ENCODE data around the gene PSMD8. TPM values are rescaled to one million over a fixed set of nuclear protein-coding genes. Genes with fewer than 3 reads are reported as not detected.

PSMD8 gene
- total RNA-seq: 100 to 1,000 TPM in 1 of 4 donors, 10 to 100 TPM in 3; 28.1 to 171 (median 78.5) TPM

GRCh38 chr19:38374332-38375097 is at the start of gene PSMD8:
PSMD8 (plus strand) TSS chr19:38374571; CDS start chr19:38374602, 31 bp downstream.
- H3K27me3 ChIP-seq: no peaks in the 10 kb centered on the region
- intact Hi-C loops (cut with DNase I; ENCODE audit: low total_unique reads): no loop called here
- peaks cover 11 to 28% (median 16%) of the 10 kb centered on the region in 4 donors for H3K4me1 ChIP-seq
- TF ChIP-seq EP300 (IDR thresholded peaks at IDR 0.05; ENCODE audit: low read depth): peak; percentile 72
- peak; percentile 92 to 97 (median 95) for TF ChIP-seq POLR2AphosphoS5 (IDR thresholded peaks at IDR 0.05)
- peak in 1 of 5 experiments; percentile 18 for TF ChIP-seq CTCF (IDR thresholded peaks at IDR 0.05)
- TF ChIP-seq POLR2A (IDR thresholded peaks at IDR 0.05): peak; percentile 95
- H3K27ac ChIP-seq: peak within 1 kb of the TSS; percentile 85 to 92 (median 88)
- H3K4me3 ChIP-seq: peak within 1 kb of the TSS; percentile 66 to 82 (median 74)
- H3K9me3 ChIP-seq: no peaks in the 10 kb centered on the region
- WGBS, 2 donors (ENCODE audit: low coverage in 1 of 2): 0 to 1% methylated on average over 4 to 40 of the region's 65 CpGs
- peaks cover 0 to 6% (median 0%) of the 10 kb centered on the region in 4 donors for H3K36me3 ChIP-seq
- peak; percentile 99 for DNase-seq
- in situ Hi-C loops (cut with MboI; ENCODE audit: low pct_ligation_motif_present in 1 of 4, low pct_unique_long_range_greater_than_20kb in 1 of 4, low sequenced_read_pairs in 3 of 4): no loop called here

- Histone ChIP-seq H3K4me3 (no peak overlapping the region), H3K27ac (no peak overlapping the region), H3K27me3 (no peaks in the 10 kb centered on the region), H3K36me3 (peaks cover 0 to 16% (median 10%) of the 10 kb centered on the region in 4 donors), H3K9me3 (no peaks in the 10 kb centered on the region), H3K4me1 (peaks cover 0 to 9% (median 0%) of the 10 kb centered on the region in 4 donors)
- intact Hi-C loops (cut with DNase I; ENCODE audit: low total_unique reads): no loop called here
- no peak for DNase-seq
- in situ Hi-C loops (cut with MboI; ENCODE audit: low pct_ligation_motif_present in 1 of 4, low pct_unique_long_range_greater_than_20kb in 1 of 4, low sequenced_read_pairs in 3 of 4): loop anchor here (10.0 to 25.0 kb wide), 3 partner anchors 82 to 439 kb away; partner anchors contain the start of genes SIPA1L3 (in 3 of the 4) and WDR87 (in 3 of the 4)
- TF ChIP-seq EP300 (IDR thresholded peaks at IDR 0.05; ENCODE audit: low read depth): no peak
- TF ChIP-seq POLR2A (IDR thresholded peaks at IDR 0.05): no peak
- TF ChIP-seq CTCF (IDR thresholded peaks at IDR 0.05): no peak
- TF ChIP-seq POLR2AphosphoS5 (IDR thresholded peaks at IDR 0.05): no peak
- WGBS, 2 donors (ENCODE audit: low coverage in 1 of 2): 95% methylated on average over 21 of the region's 22 CpGs; no CpG with 5 or more reads in 1 of the 2 donors
Observed at GRCh38 chr19:38326591-38326990, 47.8 kb upstream of the PSMD8 start.

- Histone ChIP-seq H3K36me3 (peaks cover 0 to 16% (median 10%) of the 10 kb centered on the region in 4 donors), H3K27ac (no peak overlapping the region), H3K9me3 (no peaks in the 10 kb centered on the region), H3K27me3 (no peaks in the 10 kb centered on the region), H3K4me1 (no peaks in the 10 kb centered on the region), H3K4me3 (no peak overlapping the region)
- no peak for DNase-seq
- TF ChIP-seq EP300 (IDR thresholded peaks at IDR 0.05; ENCODE audit: low read depth): no peak
- no peak for TF ChIP-seq POLR2AphosphoS5 (IDR thresholded peaks at IDR 0.05)
- no peak for TF ChIP-seq CTCF (IDR thresholded peaks at IDR 0.05)
- TF ChIP-seq POLR2A (IDR thresholded peaks at IDR 0.05): no peak
- in situ Hi-C loops (cut with MboI; ENCODE audit: low pct_ligation_motif_present in 1 of 4, low pct_unique_long_range_greater_than_20kb in 1 of 4, low sequenced_read_pairs in 3 of 4): loop anchor here (5.0 to 25.0 kb wide), 4 partner anchors 85 to 442 kb away; partner anchors contain the start of genes SIPA1L3 (in 3 of the 4) and WDR87 (in 3 of the 4)
- 88% methylated on average over 7 of the region's 7 CpGs; no CpG with 5 or more reads in 1 of the 2 donors for WGBS, 2 donors (ENCODE audit: low coverage in 1 of 2)
- intact Hi-C loops (cut with DNase I; ENCODE audit: low total_unique reads): no loop called here
Observed at GRCh38 chr19:38329651-38330050, 44.7 kb upstream of the PSMD8 start.

- H3K27ac ChIP-seq: no peak overlapping the region
- TF ChIP-seq EP300 (IDR thresholded peaks at IDR 0.05; ENCODE audit: low read depth) (no peak), POLR2AphosphoS5 (IDR thresholded peaks at IDR 0.05) (no peak), POLR2A (IDR thresholded peaks at IDR 0.05) (no peak), CTCF (IDR thresholded peaks at IDR 0.05) (no peak)
- in situ Hi-C loops (cut with MboI; ENCODE audit: low pct_ligation_motif_present in 1 of 4, low pct_unique_long_range_greater_than_20kb in 1 of 4, low sequenced_read_pairs in 3 of 4) (loop anchor here (5.0 to 25.0 kb wide), 3 partner anchors 89 to 444 kb away; partner anchors contain the start of genes SIPA1L3 (in 3 of the 4) and WDR87 (in 3 of the 4)), intact Hi-C loops (cut with DNase I; ENCODE audit: low total_unique reads) (loop anchor here (2.0 kb wide), 1 partner anchor 89 kb away; no protein-coding TSS in a partner anchor)
- H3K27me3 ChIP-seq: no peaks in the 10 kb centered on the region
- no peaks in the 10 kb centered on the region for H3K9me3 ChIP-seq
- DNase-seq: no peak
- no peak overlapping the region for H3K4me3 ChIP-seq
- H3K4me1 ChIP-seq: peaks cover 0 to 5% (median 2%) of the 10 kb centered on the region in 4 donors
- 77 to 78% methylated on average over 1 of the region's 1 CpG for WGBS, 2 donors (ENCODE audit: low coverage in 1 of 2)
- H3K36me3 ChIP-seq: peaks cover 0 to 11% (median 7%) of the 10 kb centered on the region in 4 donors
Observed at GRCh38 chr19:38331728-38332127, 42.6 kb upstream of the PSMD8 start.

Measured in transverse colon (tissue), 4 donors.